GM18870 (cell line): ENCODE data around the gene LCN6.
"Not testable (repeated sequence)": the region's sequence is repeated elsewhere in the genome, so short reads cannot be mapped to it uniquely, and the experiment has no call there.

Experiments used
- ATAC-seq: cut with Tn5 transposase; IDR thresholded peaks from one replicate; pipeline ENCODE4 v1.9.1; 2021; ENCODE audit warnings: moderate library complexity; ENCODE audit not compliant: unreplicated experiment

The LCN6 gene

GRCh38 chr9:136711751-136712689 is 36.3 kb downstream of the LCN6 start, which contains the start of gene DIPK1B:
Gene DIPK1B (plus strand): TSS chr9:136712572. CDS start chr9:136712666, 94 bp downstream.
- ATAC-seq = no peak

- not testable (repeated sequence) for ATAC-seq
Observed at GRCh38 chr9:136711219-136711648, 37.1 kb downstream of the LCN6 start.

DNA sequence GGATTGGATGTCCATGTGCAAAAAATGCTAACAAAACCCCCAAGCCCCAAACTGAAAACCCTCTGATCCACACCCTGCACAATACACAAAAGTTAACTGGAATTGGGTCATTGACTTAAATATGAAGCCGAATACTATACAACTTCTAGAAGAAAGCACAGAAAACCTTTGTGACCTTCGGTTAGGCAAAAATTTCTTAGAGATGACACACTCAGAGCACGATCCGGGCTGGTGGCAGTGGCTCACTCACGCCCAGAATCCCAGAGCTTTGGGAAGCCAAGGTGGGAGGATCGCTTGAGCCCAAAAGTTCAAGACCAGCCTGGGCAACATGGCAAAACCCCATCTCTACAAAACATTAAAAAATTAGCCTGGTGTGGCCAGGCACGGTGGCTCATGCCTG is 37.8 kb downstream of the LCN6 start:
- ATAC-seq = no peak

GRCh38 chr9:136709454-136710109 is 38.7 kb downstream of the LCN6 start:
- ATAC-seq = no peak

- no peak for ATAC-seq
Observed at GRCh38 chr9:136707849-136708517, 40.3 kb downstream of the LCN6 start.

DNA sequence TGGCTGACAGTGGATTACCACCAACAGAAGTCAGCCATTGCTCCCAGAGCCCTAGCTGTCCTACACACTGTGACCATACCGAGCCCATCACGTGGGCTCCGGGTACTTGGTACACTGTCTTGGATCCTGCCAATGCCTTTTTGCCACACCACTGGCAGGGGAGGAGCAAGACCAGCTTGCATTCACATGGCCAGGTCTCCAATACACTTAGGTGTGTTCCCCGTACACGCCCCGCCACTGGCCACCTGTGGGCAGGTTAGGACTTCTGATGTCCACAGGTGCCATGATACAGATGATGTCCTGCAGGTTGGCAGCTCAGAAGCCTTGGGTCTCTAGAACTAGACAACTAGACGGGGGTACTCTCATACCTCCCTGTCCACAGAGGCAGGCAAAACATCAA is 41.3 kb downstream of the LCN6 start:
- no peak for ATAC-seq

DNA sequence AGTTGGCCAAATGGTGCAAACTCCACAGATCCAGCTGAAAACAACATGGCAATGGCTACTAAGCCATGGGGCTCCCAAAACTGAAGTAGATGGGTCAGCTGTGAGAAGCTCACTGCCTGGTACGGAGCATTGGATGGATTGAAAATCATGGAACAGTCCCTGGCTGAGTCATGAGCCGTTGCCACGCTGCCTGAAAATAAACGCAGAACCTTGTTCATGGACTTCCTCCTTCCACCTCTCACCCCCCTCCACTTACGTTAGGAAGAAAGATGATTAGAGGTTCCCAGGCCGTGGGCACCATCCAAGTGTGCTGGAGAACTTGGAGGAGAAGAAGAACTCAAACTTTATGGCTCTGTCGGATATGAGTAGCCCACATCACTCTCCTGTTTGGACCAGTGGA is 42.8 kb downstream of the LCN6 start:
- no peak for ATAC-seq

GRCh38 chr9:136704741-136705140 is 43.6 kb downstream of the LCN6 start:
- ATAC-seq = not testable (repeated sequence)

GRCh38 chr9:136703276-136703860 is 45.0 kb downstream of the LCN6 start:
- ATAC-seq = no peak

GRCh38 chr9:136701668-136702053 is 46.7 kb downstream of the LCN6 start:
- no peak for ATAC-seq

- ATAC-seq = no peak
Observed at GRCh38 chr9:136700959-136701667, 47.2 kb downstream of the LCN6 start.

DNA sequence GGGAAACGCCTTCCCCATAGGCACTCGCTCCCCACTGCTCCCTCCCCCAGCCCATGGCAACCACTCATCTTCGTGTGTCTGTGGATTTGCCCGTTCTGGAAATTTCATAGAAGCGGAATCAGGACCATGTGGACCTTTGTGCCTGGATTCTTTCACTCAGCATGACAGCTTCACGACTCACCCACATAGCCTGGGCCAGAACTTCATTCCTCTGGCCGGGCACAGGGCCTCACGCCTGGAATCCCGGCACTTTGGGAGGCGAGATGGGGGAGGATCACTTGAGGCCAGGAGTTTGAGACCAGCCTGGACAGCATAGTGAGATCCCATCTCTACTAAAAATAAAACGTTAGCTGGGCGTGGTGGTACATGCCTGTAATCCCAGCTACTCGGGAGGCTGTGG is 48.0 kb downstream of the LCN6 start:
- no peak for ATAC-seq

GRCh38 chr9:136698635-136699246 is 49.6 kb downstream of the LCN6 start:
- ATAC-seq = no peak

DNA sequence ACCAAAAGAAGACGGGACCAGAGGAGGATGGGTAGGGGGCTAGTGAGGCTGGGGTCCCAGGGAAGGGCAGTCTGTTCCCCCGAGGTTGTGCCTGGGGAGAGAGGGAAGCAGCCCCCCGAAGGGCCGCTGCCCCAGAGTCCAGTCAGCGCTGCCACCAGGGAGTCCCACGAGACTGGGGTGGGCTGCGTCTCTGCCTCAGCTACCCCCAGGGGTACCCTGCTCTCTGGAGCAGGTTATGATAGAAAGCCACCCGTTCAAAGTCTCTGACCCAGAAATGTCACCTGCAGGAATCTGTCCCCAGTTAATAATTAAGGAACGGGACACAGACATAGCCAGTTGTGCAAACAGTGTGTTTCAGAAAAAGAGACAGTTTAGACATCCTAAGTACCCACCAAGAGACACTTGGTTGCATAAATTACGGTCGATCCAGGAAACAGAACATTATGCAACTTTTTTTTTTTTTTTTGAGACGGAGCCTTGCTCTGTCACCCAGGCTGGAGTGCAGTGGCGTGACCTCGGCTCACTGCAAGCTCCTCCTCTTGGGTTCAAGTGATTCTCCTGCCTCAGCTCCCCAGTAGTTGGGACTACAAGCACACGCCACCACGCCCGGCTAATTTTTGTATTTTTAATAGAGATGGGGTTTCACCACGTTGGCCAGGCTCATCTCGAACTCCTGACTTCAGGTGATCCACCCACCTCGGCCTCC is 50.4 kb downstream of the LCN6 start:
- no peak for ATAC-seq

DNA sequence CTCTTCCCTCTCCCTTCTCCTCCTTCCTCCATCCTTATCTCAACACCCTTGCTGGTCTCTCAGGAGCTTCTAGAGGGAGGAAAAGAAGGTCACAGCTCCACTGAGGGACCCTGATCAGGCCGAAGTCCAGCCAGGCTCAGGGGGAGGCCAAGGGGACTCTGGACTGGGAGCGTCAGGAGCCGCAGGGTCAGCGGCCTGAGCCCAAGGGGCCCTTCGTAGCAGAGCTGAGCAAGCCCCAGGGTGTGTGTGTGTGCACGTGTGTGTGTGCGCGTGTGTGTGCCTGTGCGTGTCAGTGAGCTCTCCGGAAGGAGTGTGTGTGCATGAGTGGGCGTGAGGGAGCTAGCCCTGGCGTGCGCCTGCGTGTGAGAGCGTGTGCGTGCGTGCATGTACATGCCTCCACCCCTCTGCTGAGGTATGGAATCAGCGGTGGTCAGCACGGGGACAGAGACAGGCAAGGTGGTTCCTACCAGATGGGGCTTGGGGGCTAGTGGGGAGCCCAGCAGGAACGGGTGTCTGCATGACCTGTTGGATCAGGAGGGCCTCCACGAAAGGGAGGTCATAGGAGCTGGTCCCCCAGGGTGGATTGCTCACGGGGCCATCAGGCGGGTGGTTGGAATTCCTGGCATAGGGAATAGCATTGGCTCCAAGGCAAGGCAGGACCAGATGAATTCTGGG is 51.0 kb downstream of the LCN6 start:
- ATAC-seq = no peak

- no peak for ATAC-seq
Observed at GRCh38 chr9:136696502-136696901, 51.8 kb downstream of the LCN6 start.

DNA sequence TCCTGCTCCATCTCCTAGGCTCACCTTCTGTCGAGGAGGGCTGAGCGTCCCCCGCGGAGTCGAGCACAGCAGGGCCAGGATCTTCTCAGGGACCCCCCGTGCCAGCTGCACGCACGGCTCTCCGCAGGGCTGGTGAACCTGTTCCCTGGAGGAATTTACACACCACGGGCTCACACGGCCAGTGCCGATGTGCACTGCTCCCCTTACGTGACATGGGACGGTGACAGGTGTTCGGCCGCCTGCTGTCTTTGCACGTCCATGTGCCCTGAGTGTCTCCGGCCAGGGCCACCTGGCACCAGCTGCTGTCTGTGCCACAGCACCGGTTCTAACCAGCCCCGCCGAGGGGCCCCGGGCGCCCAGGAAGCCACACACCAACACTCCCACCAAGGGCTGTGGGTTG is 52.4 kb downstream of the LCN6 start:
- no peak for ATAC-seq

GRCh38 chr9:136695435-136695895 is 52.9 kb downstream of the LCN6 start:
- no peak for ATAC-seq

- no peak for ATAC-seq
Observed at GRCh38 chr9:136694872-136695247, 53.5 kb downstream of the LCN6 start.
